T-helper 22 cell (primary cell): Measurements from ENCODE around the gene CDX2.
"Not testable (repeated sequence)": the region's sequence is repeated elsewhere in the genome, so short reads cannot be mapped to it uniquely, and the experiment has no call there.

Experiments used
- DNase-seq: peaks from one replicate; pipeline ENCODE4 v3.0.0-alpha.2; 2020; ENCODE audit warnings: low read depth

Gene CDX2

GRCh38 chr13:27969082-27969865 is at the start of gene CDX2:
CDX2 (minus strand) TSS chr13:27969315; CDS start chr13:27969006, 309 bp downstream.
- no peak for DNase-seq

- DNase-seq = no peak
These were observed 45.2 kb upstream of the CDX2 start for GRCh38 chr13:28014301-28014700.

- no peak for DNase-seq
These were observed 44.4 kb upstream of the CDX2 start for GRCh38 chr13:28013482-28013881.

GRCh38 chr13:28012896-28013295 is 43.8 kb upstream of the CDX2 start:
- no peak for DNase-seq

- DNase-seq = no peak
These were observed 43.3 kb upstream of the CDX2 start for GRCh38 chr13:28012383-28012782.

- DNase-seq = no peak
These were observed 40.9 kb upstream of the CDX2 start for GRCh38 chr13:28010046-28010445.

- not testable (repeated sequence) for DNase-seq
These were observed 35.9 kb upstream of the CDX2 start for GRCh38 chr13:28005016-28005415.

GRCh38 chr13:28002886-28003698 is 34.0 kb upstream of the CDX2 start:
- DNase-seq = no peak

- no peak for DNase-seq
These were observed 32.8 kb upstream of the CDX2 start for GRCh38 chr13:28001837-28002473.

- DNase-seq = no peak
These were observed 31.9 kb upstream of the CDX2 start for GRCh38 chr13:28001049-28001448.

- no peak for DNase-seq
These were observed 31.5 kb upstream of the CDX2 start for GRCh38 chr13:28000567-28000966.

GRCh38 chr13:27997904-27998522 is 28.9 kb upstream of the CDX2 start:
- no peak for DNase-seq

GRCh38 chr13:27991881-27992280 is 22.8 kb upstream of the CDX2 start:
- no peak for DNase-seq

- no peak for DNase-seq
These were observed 19.4 kb upstream of the CDX2 start, which contains the start of gene URAD for GRCh38 chr13:27988520-27988919. URAD (minus strand) TSS chr13:27988693; CDS start chr13:27988637, 56 bp downstream.

- DNase-seq = no peak
These were observed 16.5 kb upstream of the CDX2 start for GRCh38 chr13:27985600-27985999.

- no peak for DNase-seq
These were observed 13.2 kb upstream of the CDX2 start for GRCh38 chr13:27982361-27982760.

- DNase-seq = no peak
These were observed 12.0 kb upstream of the CDX2 start for GRCh38 chr13:27981006-27981708.

GRCh38 chr13:27980280-27980998 is 11.3 kb upstream of the CDX2 start:
- DNase-seq = no peak

GRCh38 chr13:27979765-27980279 is 10.7 kb upstream of the CDX2 start:
- no peak for DNase-seq

- DNase-seq = no peak
These were observed 10.0 kb upstream of the CDX2 start for GRCh38 chr13:27979001-27979643.
